H9 (cell line): ENCODE measurements around the gene ABHD17C. TPM values are rescaled to one million over a fixed set of nuclear protein-coding genes. Genes with fewer than 3 reads are reported as not detected.

Source experiments
- DNase-seq: peaks from one replicate; pipeline ENCODE4 v3.0.0-alpha.2; 2017
- H2AFZ ChIP-seq: one replicate; pipeline ENCODE4 v1.6.1; 2013; ENCODE audit warnings: mild to moderate bottlenecking, low read length, control low read depth, moderate library complexity
- H2AK5ac ChIP-seq: 2 replicates; pipeline ENCODE4 v1.6.1; 2013; ENCODE audit warnings: low read length, control low read depth, mixed read lengths; ENCODE audit not compliant: insufficient read length
- H2BK120ac ChIP-seq: one replicate; pipeline ENCODE4 v1.6.1; 2013; ENCODE audit warnings: low read depth, mild to moderate bottlenecking, low read length, control low read depth, inconsistent platforms; ENCODE audit not compliant: poor library complexity, severe bottlenecking
- H2BK12ac ChIP-seq: 2 replicates; pipeline ENCODE4 v1.6.1; 2013; ENCODE audit warnings: low read length, control low read depth, mixed read lengths, low read depth; ENCODE audit not compliant: insufficient read length
- H2BK15ac ChIP-seq: 2 replicates; pipeline ENCODE4 v1.6.1; 2013; ENCODE audit warnings: low read depth, low read length, control low read depth
- H2BK20ac ChIP-seq: one replicate; pipeline ENCODE4 v1.6.1; 2013; ENCODE audit warnings: low read depth, mild to moderate bottlenecking, low read length, control low read depth, inconsistent platforms; ENCODE audit not compliant: poor library complexity, severe bottlenecking
- H2BK5ac ChIP-seq: 2 replicates; pipeline ENCODE4 v1.6.1; 2013; ENCODE audit warnings: low read length, control low read depth, mixed read lengths; ENCODE audit not compliant: insufficient read length
- H3K14ac ChIP-seq: 2 replicates; pipeline ENCODE4 v1.6.1; 2013; ENCODE audit warnings: low read length, control low read depth; ENCODE audit not compliant: insufficient read depth
- H3K18ac ChIP-seq: 2 replicates; pipeline ENCODE4 v1.6.1; 2013; ENCODE audit warnings: low read depth, mild to moderate bottlenecking, mixed read lengths, low read length, control low read depth; ENCODE audit not compliant: insufficient read length
- H3K23ac ChIP-seq: 2 replicates; pipeline ENCODE4 v1.6.1; 2013; ENCODE audit warnings: low read length, control low read depth, mixed read lengths, low read depth; ENCODE audit not compliant: insufficient read length
- H3K23me2 ChIP-seq: 2 replicates; pipeline ENCODE4 v1.6.1; 2013; ENCODE audit warnings: low read depth, mild to moderate bottlenecking, mixed read lengths, low read length, control low read depth; ENCODE audit not compliant: insufficient read length, poor library complexity, severe bottlenecking
- H3K27ac ChIP-seq: 2 replicates; pipeline ENCODE4 v1.5.1; 2013; ENCODE audit warnings: low read length, control low read depth, mixed read lengths, low read depth; ENCODE audit not compliant: insufficient read length
- H3K27me3 ChIP-seq: 2 replicates; pipeline ENCODE4 v1.6.1; 2013; ENCODE audit warnings: low read length, control low read depth, inconsistent platforms; ENCODE audit not compliant: insufficient read depth
- H3K4ac ChIP-seq: 2 replicates; pipeline ENCODE4 v1.6.1; 2013; ENCODE audit warnings: low read depth, mild to moderate bottlenecking, control low read depth, inconsistent platforms, low read length, moderate library complexity
- H3K4me1 ChIP-seq: 2 replicates; pipeline ENCODE4 v1.6.1; 2013; ENCODE audit warnings: low read length, control low read depth, inconsistent platforms; ENCODE audit not compliant: insufficient read depth
- H3K4me2 ChIP-seq: 2 replicates; pipeline ENCODE4 v1.6.1; 2013; ENCODE audit warnings: low read length, control low read depth, mixed read lengths; ENCODE audit not compliant: insufficient read length, insufficient read depth
- H3K56ac ChIP-seq: 2 replicates; pipeline ENCODE4 v1.6.1; 2013; ENCODE audit warnings: low read depth, mild to moderate bottlenecking, mixed read lengths, low read length, control low read depth; ENCODE audit not compliant: insufficient read length
- H3K79me1 ChIP-seq: 2 replicates; pipeline ENCODE4 v1.6.1; 2013; ENCODE audit warnings: low read depth, mild to moderate bottlenecking, moderate library complexity, low read length, control low read depth, inconsistent platforms; ENCODE audit not compliant: insufficient read depth, poor library complexity, severe bottlenecking
- H3K79me2 ChIP-seq: 2 replicates; pipeline ENCODE4 v1.6.1; 2013; ENCODE audit warnings: low read length, control low read depth, inconsistent platforms; ENCODE audit not compliant: insufficient read depth
- H3K9ac ChIP-seq: 2 replicates; pipeline ENCODE4 v1.6.1; 2013; ENCODE audit warnings: low read length, control low read depth, mixed read lengths; ENCODE audit not compliant: insufficient read length; ENCODE audit errors: extremely low read depth
- H3K9me3 ChIP-seq: one replicate; pipeline ENCODE4 v1.6.1; 2013; ENCODE audit warnings: low read depth, low read length, inconsistent platforms; ENCODE audit not compliant: control insufficient read depth
- H3T11ph ChIP-seq: one replicate; pipeline ENCODE4 v1.6.1; 2013; ENCODE audit warnings: mild to moderate bottlenecking, low read length, control low read depth, inconsistent platforms
- H4K20me1 ChIP-seq: one replicate; pipeline ENCODE4 v1.6.1; 2013; ENCODE audit not compliant: control insufficient read depth, insufficient read length, insufficient read depth
- H4K5ac ChIP-seq: 2 replicates; pipeline ENCODE4 v1.6.1; 2013; ENCODE audit warnings: low read depth, mild to moderate bottlenecking, mixed read lengths, low read length, control low read depth; ENCODE audit not compliant: insufficient read length
- H4K8ac ChIP-seq: replicated peaks from 2 replicates; pipeline ENCODE4 v1.6.1; 2013; ENCODE audit warnings: low read length, control low read depth, mixed read lengths, low read depth; ENCODE audit not compliant: insufficient read length
- H4K91ac ChIP-seq: 2 replicates; pipeline ENCODE4 v1.6.1; 2013; ENCODE audit warnings: low read depth, mild to moderate bottlenecking, moderate library complexity, mixed read lengths, low read length, control low read depth; ENCODE audit not compliant: insufficient read length
- H3K27ac Mint-ChIP-seq, 3 experiments: 2 replicates in 2 of 3; 3 replicates in 1 of 3; pipeline ENCODE4 v1.8.0; 2020 to 2021; ENCODE audit warnings: mixed read lengths in 3 of 3, mild to moderate bottlenecking in 1 of 3, moderate library complexity in 1 of 3
- H3K27me3 Mint-ChIP-seq: 2 replicates; pipeline ENCODE4 v1.8.0; 2021; ENCODE audit warnings: low read depth, mild to moderate bottlenecking, moderate library complexity, mixed read lengths
- H3K36me3 Mint-ChIP-seq, 3 experiments: 2 replicates in 2 of 3; 3 replicates in 1 of 3; pipeline ENCODE4 v1.8.0; 2020 to 2021; ENCODE audit warnings: low read depth in 3 of 3, mixed read lengths in 3 of 3; ENCODE audit not compliant: insufficient read depth in 1 of 3
- H3K4me1 Mint-ChIP-seq, 2 experiments: 2 replicates each; pipeline ENCODE4 v1.8.0; 2020; ENCODE audit warnings: mixed read lengths in 2 of 2
- H3K4me3 Mint-ChIP-seq, 2 experiments: 2 replicates in 1 of 2; 3 replicates in 1 of 2; pipeline ENCODE4 v1.8.0; 2020 to 2021; ENCODE audit warnings: mild to moderate bottlenecking in 2 of 2, mixed read lengths in 2 of 2, moderate library complexity in 1 of 2
- H3K9me3 Mint-ChIP-seq, 2 experiments: 2 replicates in 1 of 2; 3 replicates in 1 of 2; pipeline ENCODE4 v1.8.0; 2020; ENCODE audit warnings: mild to moderate bottlenecking in 2 of 2, mixed read lengths in 2 of 2, moderate library complexity in 1 of 2
- WGBS: extraction: QIAGEN DNeasy Blood & Tissue Kit; methylation state at CpG from one replicate; pipeline ENCODE4 v1.1.7; 2013; ENCODE audit warnings: missing lambda C conversion rate, low lambda C conversion rate, mixed read lengths; ENCODE audit not compliant: insufficient read length; ENCODE audit errors: extremely low coverage; 5-methylcytosine and 5-hydroxymethylcytosine counted together
- total RNA-seq: library from RNA; stranded (reverse); gene quantifications from 2 replicates; pipeline ENCODE4 v1.2.1, GENCODE V29; 2021
- TF ChIP-seq, protein P1 (sequence below): fragments of 200-600 bp; sonication (generic); conservative IDR thresholded peaks from 3 replicates; pipeline ENCODE4 v1.8.0; 2021; ENCODE audit warnings: antibody characterized with exemption, mild to moderate bottlenecking

The ABHD17C gene
- total RNA-seq, 1 experiment from 2014 or later = 21.5 TPM

DNA sequence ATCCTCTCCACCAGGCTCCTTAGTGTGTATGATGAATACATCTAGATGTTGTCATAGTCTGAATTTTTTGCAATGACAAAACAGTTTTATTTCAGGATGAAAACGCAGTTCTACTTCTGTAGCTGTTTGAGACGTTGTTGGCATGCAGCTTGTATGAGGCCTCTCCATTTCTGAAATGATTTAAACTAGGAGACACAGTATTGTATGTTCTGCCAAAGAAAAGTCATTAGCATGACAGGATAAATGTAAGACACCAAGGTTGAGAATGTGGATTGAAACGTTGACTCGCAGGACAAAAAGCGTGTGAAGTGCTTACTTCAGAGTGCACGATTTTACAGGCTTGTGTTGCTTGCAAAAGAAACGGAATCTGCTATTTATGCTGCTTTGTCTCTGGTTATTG, 35.3 kb downstream of the ABHD17C start:
- no peaks in the 10 kb centered on the region for H3K9me3 ChIP-seq
- H3K79me2 ChIP-seq = no peaks in the 10 kb centered on the region
- H4K5ac ChIP-seq = no peak overlapping the region
- H2BK120ac ChIP-seq = no peak overlapping the region
- H3K14ac ChIP-seq = no peak overlapping the region
- no peak overlapping the region for H2BK5ac ChIP-seq
- no peak overlapping the region for H3T11ph ChIP-seq
- H3K18ac ChIP-seq = no peak overlapping the region
- H3K4me2 ChIP-seq = no peak overlapping the region
- H2AFZ ChIP-seq = no peak overlapping the region
- no peak for DNase-seq
- Mint-ChIP-seq H3K9me3 (peaks cover 12 to 14% of the 10 kb centered on the region in 2 experiments), H3K4me3 (no peak overlapping the region), H3K27me3 (no peaks in the 10 kb centered on the region), H3K36me3 (peaks cover 12 to 19% (median 14%) of the 10 kb centered on the region in 3 experiments), H3K27ac (no peak overlapping the region), H3K4me1 (peaks cover 19 to 30% of the 10 kb centered on the region in 2 experiments)
- no peak overlapping the region for H2BK15ac ChIP-seq
- no CpG with 5 or more reads among the region's 7 CpGs for WGBS
- H2BK20ac ChIP-seq = no peak overlapping the region
- no peak overlapping the region for H4K8ac ChIP-seq
- no peak overlapping the region for H2AK5ac ChIP-seq
- TF ChIP-seq, protein P1, sequence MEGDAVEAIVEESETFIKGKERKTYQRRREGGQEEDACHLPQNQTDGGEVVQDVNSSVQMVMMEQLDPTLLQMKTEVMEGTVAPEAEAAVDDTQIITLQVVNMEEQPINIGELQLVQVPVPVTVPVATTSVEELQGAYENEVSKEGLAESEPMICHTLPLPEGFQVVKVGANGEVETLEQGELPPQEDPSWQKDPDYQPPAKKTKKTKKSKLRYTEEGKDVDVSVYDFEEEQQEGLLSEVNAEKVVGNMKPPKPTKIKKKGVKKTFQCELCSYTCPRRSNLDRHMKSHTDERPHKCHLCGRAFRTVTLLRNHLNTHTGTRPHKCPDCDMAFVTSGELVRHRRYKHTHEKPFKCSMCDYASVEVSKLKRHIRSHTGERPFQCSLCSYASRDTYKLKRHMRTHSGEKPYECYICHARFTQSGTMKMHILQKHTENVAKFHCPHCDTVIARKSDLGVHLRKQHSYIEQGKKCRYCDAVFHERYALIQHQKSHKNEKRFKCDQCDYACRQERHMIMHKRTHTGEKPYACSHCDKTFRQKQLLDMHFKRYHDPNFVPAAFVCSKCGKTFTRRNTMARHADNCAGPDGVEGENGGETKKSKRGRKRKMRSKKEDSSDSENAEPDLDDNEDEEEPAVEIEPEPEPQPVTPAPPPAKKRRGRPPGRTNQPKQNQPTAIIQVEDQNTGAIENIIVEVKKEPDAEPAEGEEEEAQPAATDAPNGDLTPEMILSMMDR = no peak
- no peaks in the 10 kb centered on the region for H3K27me3 ChIP-seq
- H3K23ac ChIP-seq = no peak overlapping the region
- H3K56ac ChIP-seq = no peak overlapping the region
- no peaks in the 10 kb centered on the region for H3K4me1 ChIP-seq
- H3K27ac ChIP-seq = no peak overlapping the region
- no peak overlapping the region for H2BK12ac ChIP-seq
- no peaks in the 10 kb centered on the region for H3K23me2 ChIP-seq
- no peak overlapping the region for H3K9ac ChIP-seq
- H3K4ac ChIP-seq = no peak overlapping the region
- H3K79me1 ChIP-seq = no peaks in the 10 kb centered on the region
- H4K20me1 ChIP-seq = no peaks in the 10 kb centered on the region
- no peak overlapping the region for H4K91ac ChIP-seq
